Hindlimb muscle (tissue), 1 donor: Measurements from ENCODE around the gene GBP2. TPM values are rescaled to one million over a fixed set of nuclear protein-coding genes. Genes with fewer than 3 reads are reported as not detected.

Experiments used
- DNase-seq: peaks from one replicate; pipeline ENCODE4 v3.0.0-alpha.2; 2013
- polyA plus RNA-seq: library from polyadenylated mRNA; unstranded; fragments of 120-200 nt; gene quantifications from one replicate; pipeline ENCODE4 v1.2.1, GENCODE V29; 2013; ENCODE audit not compliant: insufficient read length

The GBP2 gene
- polyA plus RNA-seq, 1 donor, result 1.3 TPM

DNA sequence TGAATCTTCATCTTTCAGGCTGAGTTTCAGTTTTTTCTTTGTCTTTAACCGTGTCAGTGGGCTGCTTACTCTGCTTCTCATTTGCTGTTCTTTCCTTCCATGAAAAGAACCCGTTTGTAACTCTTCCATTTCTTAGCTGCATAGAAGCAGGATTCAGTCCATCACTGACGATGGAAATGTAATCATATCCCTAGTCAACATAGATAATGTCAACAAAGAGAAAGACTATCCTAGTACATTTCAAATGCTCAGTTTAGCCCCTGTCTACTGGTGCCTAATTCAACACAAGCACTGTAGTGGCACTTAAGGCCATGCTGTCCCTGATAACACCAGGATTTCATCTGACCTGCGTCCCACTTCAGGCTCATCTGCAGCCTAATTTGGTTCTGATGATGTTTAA lies 61.3 kb downstream of the GBP2 start:
- DNase-seq, result peak; percentile 29

- DNase-seq, result no peak
Observed at GRCh38 chr1:89063094-89063493, 62.8 kb downstream of the GBP2 start.

- DNase-seq, result no peak
Observed at GRCh38 chr1:89060091-89060490, 65.8 kb downstream of the GBP2 start.

Other genes starting within 250 kb of the GBP2 start
- 42.0 TPM for gene GTF2B, start 234.5 kb downstream of the GBP2 start, polyA plus RNA-seq
- gene KYAT3, start 133.5 kb downstream of the GBP2 start, polyA plus RNA-seq, result 17.7 TPM
- gene RBMXL1, start 133.5 kb downstream of the GBP2 start, polyA plus RNA-seq, result 15.4 TPM
- 3.8 TPM for gene GBP3, start 103.2 kb downstream of the GBP2 start, polyA plus RNA-seq
- 10.1 TPM for gene GBP1, start 60.9 kb downstream of the GBP2 start, polyA plus RNA-seq
- not detected for gene GBP7, start 49.9 kb upstream of the GBP2 start, polyA plus RNA-seq
- gene GBP4, start 72.8 kb upstream of the GBP2 start, polyA plus RNA-seq, result 4.4 TPM
- gene GBP5, start 146.7 kb upstream of the GBP2 start, polyA plus RNA-seq, result 0.34 TPM
- not detected for gene GBP6, start 237.9 kb upstream of the GBP2 start, polyA plus RNA-seq